T-cell (primary cell): ENCODE results near the gene TMED6. TPM values are rescaled to one million over a fixed set of nuclear protein-coding genes. Genes with fewer than 3 reads are reported as not detected.

Experiments
- ATAC-seq, 4 experiments: fragments of 200-7000 bp in 3 of 4; fragments of 150-1000 bp in 1 of 4; cut with Tn5 transposase; replicated peaks in 1 of 4; 1 replicate in 3 of 4; 2 replicates in 1 of 4; pipeline ENCODE4 v1.10.0; 2021; ENCODE audit warnings: moderate library complexity in 3 of 4, mild to moderate bottlenecking in 2 of 4, moderate number of reproducible peaks in 1 of 4
- CTCF ChIA-PET, 2 donors: fragments of 300-600 bp; sonication (Branson Sonifier 250); formaldehyde crosslinking; loops; one replicate each; lab custom pipeline; 2022; ENCODE audit warnings: antibody characterized with exemption in 2 of 2; lab: Charles Lee
- POLR2A ChIA-PET, 2 donors: fragments of 300-600 bp; sonication (Branson Sonifier 250); formaldehyde crosslinking; loops; one replicate each; lab custom pipeline; 2022; ENCODE audit warnings: antibody characterized with exemption in 2 of 2; lab: Charles Lee
- DNase-seq, 35 experiments: peaks; one replicate each; pipeline versions ENCODE4 v3.0.0 to v3.0.0-alpha.2; 2013 to 2023
- H3K27ac ChIP-seq: one replicate; pipeline ENCODE4 v1.5.1; 2013; ENCODE audit warnings: low read length
- H3K27me3 ChIP-seq, 2 experiments: replicated peaks in 1 of 2; 1 replicate in 1 of 2; 2 replicates in 1 of 2; pipeline versions ENCODE4 v1.6.1 to v1.7.0; 2013; ENCODE audit warnings: low read length in 1 of 2, mixed read lengths in 1 of 2; ENCODE audit not compliant: control insufficient read depth in 2 of 2, insufficient read depth in 2 of 2; ENCODE audit errors: extremely low read depth in 1 of 2
- H3K36me3 ChIP-seq, 2 donors: 1 replicate in 1 of 2; 2 replicates in 1 of 2; pipeline versions ENCODE4 v1.6.1 to v1.7.0; 2013; ENCODE audit warnings: low read length in 1 of 2; ENCODE audit not compliant: control insufficient read depth in 2 of 2, insufficient read depth in 1 of 2; ENCODE audit errors: extremely low read depth in 1 of 2
- H3K4me1 ChIP-seq, 2 experiments: 1 replicate in 1 of 2; 2 replicates in 1 of 2; pipeline versions ENCODE4 v1.6.1 to v1.7.0; 2013; ENCODE audit warnings: low read length in 2 of 2, mixed read lengths in 1 of 2; ENCODE audit not compliant: insufficient read depth in 2 of 2, control insufficient read depth in 1 of 2; ENCODE audit errors: extremely low read depth in 1 of 2
- H3K4me3 ChIP-seq, 2 donors: 1 replicate in 1 of 2; 2 replicates in 1 of 2; pipeline versions ENCODE4 v1.5.1 to v1.7.0; 2013; ENCODE audit warnings: mild to moderate bottlenecking in 2 of 2, low read length in 1 of 2, moderate library complexity in 1 of 2; ENCODE audit not compliant: control insufficient read depth in 1 of 2; ENCODE audit errors: extremely low read depth in 1 of 2
- H3K9me3 ChIP-seq: 2 replicates; pipeline ENCODE4 v1.7.0; 2013
- H3K27ac Mint-ChIP-seq, 2 donors: one replicate each; pipeline ENCODE4 v1.8.0; 2020 to 2021; ENCODE audit warnings: mild to moderate bottlenecking in 2 of 2, mixed read lengths in 2 of 2
- H3K27me3 Mint-ChIP-seq, 2 donors: one replicate each; pipeline ENCODE4 v1.8.0; 2021 to 2022; ENCODE audit warnings: mixed read lengths in 2 of 2
- H3K36me3 Mint-ChIP-seq: one replicate; pipeline ENCODE4 v1.8.0; 2021; ENCODE audit warnings: mixed read lengths
- H3K4me1 Mint-ChIP-seq, 3 donors: one replicate each; pipeline ENCODE4 v1.8.0; 2020 to 2022; ENCODE audit warnings: mixed read lengths in 3 of 3, mild to moderate bottlenecking in 1 of 3
- H3K4me3 Mint-ChIP-seq, 3 donors: one replicate each; pipeline ENCODE4 v1.8.0; 2020 to 2022; ENCODE audit warnings: mild to moderate bottlenecking in 3 of 3, mixed read lengths in 3 of 3, moderate library complexity in 3 of 3
- H3K9me3 Mint-ChIP-seq, 3 donors: one replicate each; pipeline ENCODE4 v1.8.0; 2020 to 2022; ENCODE audit warnings: mixed read lengths in 3 of 3
- WGBS: methylation state at CpG from one replicate; pipeline ENCODE4 v1.1.5; 2013; ENCODE audit warnings: missing lambda C conversion rate; ENCODE audit not compliant: insufficient coverage; 5-methylcytosine and 5-hydroxymethylcytosine counted together
- total RNA-seq, 35 experiments: library from RNA in 6 of 35; stranded (reverse) in 6 of 35; fragments of 120-200 nt in 1 of 35; gene quantifications; one replicate each; pipeline versions ENCODE4 v1.2.1 to v1.2.4 and lab custom pipeline; 2013 to 2026

Gene TMED6
- total RNA-seq, 5 donors from 2014 or later (not counting 1 experiment from before 2014, with no cell fraction given), result 2.6 to 4.6 (median 3.0) TPM

DNA sequence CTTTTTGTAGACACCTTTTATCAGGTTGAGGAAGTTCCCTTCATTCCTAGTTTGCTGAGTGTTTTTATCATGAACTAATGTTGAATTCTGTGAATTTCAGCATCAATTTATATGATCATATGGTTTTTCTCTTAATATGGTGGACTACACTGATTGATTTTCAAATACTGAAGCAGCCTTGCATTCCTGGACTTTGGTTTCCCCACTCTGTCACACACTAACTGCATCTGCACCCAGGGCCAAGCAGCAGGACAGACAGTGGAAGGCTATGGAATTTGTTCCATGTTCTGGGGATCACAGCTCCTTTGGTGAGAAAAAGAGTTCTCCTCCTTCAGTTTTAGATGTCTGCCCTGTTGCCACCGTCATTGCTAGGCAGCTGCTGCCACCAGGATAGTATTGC lies 26.4 kb upstream of the TMED6 start:
- ATAC-seq, result no peak
- no peak overlapping the region for H3K4me3 ChIP-seq
- H3K9me3 ChIP-seq, result no peaks in the 10 kb centered on the region
- CTCF ChIA-PET, result no interaction called here
- DNase-seq, result no peak
- peaks cover 7 to 52% of the 10 kb centered on the region in 2 donors for H3K36me3 ChIP-seq
- H3K9me3 Mint-ChIP-seq, result no peaks in the 10 kb centered on the region
- peaks cover 16 to 40% (median 36%) of the 10 kb centered on the region in 3 donors for H3K4me1 Mint-ChIP-seq
- H3K4me3 Mint-ChIP-seq, result no peak overlapping the region
- no peaks in the 10 kb centered on the region for H3K4me1 ChIP-seq
- H3K36me3 Mint-ChIP-seq, result peaks cover 39% of the 10 kb centered on the region
- no peaks in the 10 kb centered on the region for H3K27me3 ChIP-seq
- POLR2A ChIA-PET, result interaction anchor here in 1 of 2 donors (0.6 kb wide), 2 partner anchors 44 to 177 kb away, joined by 6 to 8 read pairs; no protein-coding TSS in a partner anchor
- H3K27me3 Mint-ChIP-seq, result no peaks in the 10 kb centered on the region
- no CpG with 5 or more reads among the region's 1 CpG for WGBS
- peak overlapping the region in 1 of 2 donors; percentile 45 for H3K27ac Mint-ChIP-seq
- no peak overlapping the region for H3K27ac ChIP-seq

GRCh38 chr16:69376393-69377059 lies 24.9 kb upstream of the TMED6 start:
- ChIA-PET CTCF (interaction anchor here in 1 of 2 donors (0.7 kb wide), 1 partner anchor 240 kb away, joined by 3 read pairs; no protein-coding TSS in a partner anchor), POLR2A (interaction anchor here (0.6 to 0.7 kb wide), 2 partner anchors 12 to 21 kb away, joined by 3 to 8 read pairs; no protein-coding TSS in a partner anchor)
- no peak for ATAC-seq
- H3K36me3 ChIP-seq, result peaks cover 7 to 44% of the 10 kb centered on the region in 2 donors
- WGBS, result 100% methylated on average over 2 of the region's 10 CpGs
- H3K27me3 ChIP-seq, result no peaks in the 10 kb centered on the region
- Mint-ChIP-seq H3K4me3 (no peak overlapping the region), H3K27ac (no peak overlapping the region), H3K9me3 (no peaks in the 10 kb centered on the region), H3K27me3 (no peaks in the 10 kb centered on the region), H3K4me1 (peaks cover 5 to 35% (median 34%) of the 10 kb centered on the region in 3 donors), H3K36me3 (peaks cover 35% of the 10 kb centered on the region)
- no peak overlapping the region for H3K27ac ChIP-seq
- no peak for DNase-seq
- H3K4me1 ChIP-seq, result no peaks in the 10 kb centered on the region
- no peak overlapping the region for H3K4me3 ChIP-seq
- H3K9me3 ChIP-seq, result no peaks in the 10 kb centered on the region

GRCh38 chr16:69373019-69373418 lies 21.4 kb upstream of the TMED6 start:
- Histone ChIP-seq H3K27me3 (no peaks in the 10 kb centered on the region), H3K4me3 (no peak overlapping the region), H3K36me3 (peaks cover 10 to 41% of the 10 kb centered on the region in 2 donors), H3K4me1 (no peaks in the 10 kb centered on the region), H3K9me3 (no peaks in the 10 kb centered on the region), H3K27ac (no peak overlapping the region)
- H3K9me3 Mint-ChIP-seq, result no peaks in the 10 kb centered on the region
- ChIA-PET CTCF (no interaction called here), POLR2A (no interaction called here)
- ATAC-seq (no peak), DNase-seq (no peak)
- no peaks in the 10 kb centered on the region for H3K27me3 Mint-ChIP-seq
- H3K36me3 Mint-ChIP-seq, result peaks cover 38% of the 10 kb centered on the region
- H3K4me3 Mint-ChIP-seq, result no peak overlapping the region
- no CpG with 5 or more reads among the region's 1 CpG for WGBS
- H3K27ac Mint-ChIP-seq, result no peak overlapping the region
- peaks cover 9 to 27% (median 15%) of the 10 kb centered on the region in 3 donors for H3K4me1 Mint-ChIP-seq

DNA sequence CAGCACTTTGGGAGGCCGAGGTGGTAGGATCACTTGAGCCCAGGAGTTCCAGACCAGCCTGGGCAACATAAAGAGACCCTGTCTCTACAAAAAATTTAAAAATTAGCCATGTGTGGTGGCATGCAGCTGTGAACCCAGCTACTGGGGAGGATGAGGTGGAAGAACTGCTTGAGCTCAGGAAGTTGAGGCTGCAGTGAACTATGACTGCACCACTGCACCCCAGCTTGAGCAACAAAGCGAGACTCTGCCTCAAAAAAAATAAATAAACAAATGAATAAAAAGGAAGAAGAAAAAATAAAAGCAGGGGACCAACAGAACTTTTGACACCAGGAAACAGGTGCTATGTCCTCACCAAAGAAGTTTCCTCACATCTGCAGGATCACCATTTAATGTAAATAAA lies 20.0 kb upstream of the TMED6 start:
- Mint-ChIP-seq H3K4me1 (peaks cover 9 to 24% (median 12%) of the 10 kb centered on the region in 3 donors), H3K36me3 (peaks cover 44% of the 10 kb centered on the region), H3K9me3 (no peaks in the 10 kb centered on the region), H3K27ac (peak overlapping the region in 1 of 2 donors; percentile 63), H3K27me3 (no peaks in the 10 kb centered on the region), H3K4me3 (no peak overlapping the region)
- no peaks in the 10 kb centered on the region for H3K4me1 ChIP-seq
- no peak overlapping the region for H3K27ac ChIP-seq
- WGBS, result no CpG with 5 or more reads among the region's 2 CpGs
- no peak for DNase-seq
- H3K27me3 ChIP-seq, result no peaks in the 10 kb centered on the region
- H3K9me3 ChIP-seq, result no peaks in the 10 kb centered on the region
- no peak overlapping the region for H3K4me3 ChIP-seq
- peaks cover 13 to 50% of the 10 kb centered on the region in 2 donors for H3K36me3 ChIP-seq
- no peak for ATAC-seq
- CTCF ChIA-PET, result no interaction called here
- POLR2A ChIA-PET, result interaction anchor here in 1 of 2 donors (0.5 kb wide), 1 partner anchor 237 kb away, joined by 8 read pairs; no protein-coding TSS in a partner anchor

- POLR2A ChIA-PET, result no interaction called here
- Mint-ChIP-seq H3K36me3 (peaks cover 57% of the 10 kb centered on the region), H3K9me3 (no peaks in the 10 kb centered on the region), H3K4me1 (peaks cover 4 to 29% (median 11%) of the 10 kb centered on the region in 3 donors), H3K27me3 (no peaks in the 10 kb centered on the region), H3K4me3 (no peak overlapping the region), H3K27ac (no peak overlapping the region)
- Histone ChIP-seq H3K4me3 (no peak overlapping the region), H3K4me1 (no peaks in the 10 kb centered on the region), H3K27ac (no peak overlapping the region), H3K9me3 (no peaks in the 10 kb centered on the region), H3K36me3 (peaks cover 19 to 73% of the 10 kb centered on the region in 2 donors), H3K27me3 (no peaks in the 10 kb centered on the region)
- 100% methylated on average over 2 of the region's 4 CpGs for WGBS
- CTCF ChIA-PET, result interaction anchor here in 1 of 2 donors (0.6 kb wide), 1 partner anchor 57 kb away, joined by 4 read pairs; no protein-coding TSS in a partner anchor
- DNase-seq, result no peak
- no peak for ATAC-seq
Measured at GRCh38 chr16:69368866-69369265, 17.3 kb upstream of the TMED6 start.

DNA sequence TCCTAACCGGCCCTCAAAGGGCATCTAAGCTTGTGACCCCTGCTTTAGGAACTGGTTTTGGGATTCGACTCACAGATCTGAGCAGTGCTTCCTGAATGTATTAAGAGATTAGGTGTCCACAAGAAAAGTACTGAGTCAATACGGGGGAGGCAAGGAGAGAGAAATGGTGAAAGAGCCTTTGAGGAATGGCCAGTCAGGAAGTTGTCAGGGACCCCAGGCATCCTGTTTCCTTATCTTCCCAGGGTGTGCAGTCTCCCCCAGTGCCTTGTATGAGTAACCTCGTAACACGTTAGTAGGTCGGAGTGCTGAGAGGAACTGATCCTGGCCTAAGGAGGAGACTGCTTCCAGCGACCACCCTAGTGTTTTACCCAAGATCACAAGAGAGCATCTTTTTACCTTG lies 16.4 kb upstream of the TMED6 start:
- CTCF ChIA-PET, result no interaction called here
- no peak overlapping the region for H3K27ac ChIP-seq
- peaks cover 57% of the 10 kb centered on the region for H3K36me3 Mint-ChIP-seq
- no peak for ATAC-seq
- H3K9me3 ChIP-seq, result no peaks in the 10 kb centered on the region
- POLR2A ChIA-PET, result no interaction called here
- H3K9me3 Mint-ChIP-seq, result no peaks in the 10 kb centered on the region
- no peaks in the 10 kb centered on the region for H3K27me3 ChIP-seq
- H3K4me3 Mint-ChIP-seq, result no peak overlapping the region
- peaks cover 4 to 25% (median 7%) of the 10 kb centered on the region in 3 donors for H3K4me1 Mint-ChIP-seq
- H3K27ac Mint-ChIP-seq, result no peak overlapping the region
- peaks cover 20 to 78% of the 10 kb centered on the region in 2 donors for H3K36me3 ChIP-seq
- no peak for DNase-seq
- WGBS, result 97% methylated on average over 6 of the region's 7 CpGs
- no peaks in the 10 kb centered on the region for H3K4me1 ChIP-seq
- H3K4me3 ChIP-seq, result no peak overlapping the region
- no peaks in the 10 kb centered on the region for H3K27me3 Mint-ChIP-seq
